C4-2B (cell line): ENCODE measurements around the gene GALNT16.

Experiments used
- CTCF ChIP-seq: fragments of 450-650 bp; conservative IDR thresholded peaks from 2 replicates; pipeline ENCODE4 v1.5.1; 2017; ENCODE audit warnings: mild to moderate bottlenecking
- ZFX ChIP-seq: fragments of 450-650 bp; IDR thresholded peaks from 2 replicates; pipeline ENCODE4 v1.6.1; 2017

GRCh38 chr14:69321601-69322330 is 61.8 kb downstream of the GALNT16 start:
- TF ChIP-seq CTCF: no peak
- no peak for TF ChIP-seq ZFX
